Inferior parietal cortex (tissue), 1 donor: ENCODE measurements around the gene ARL2BP.
A peak's percentile ranks its signal among the peaks of the same experiment; 100 is the strongest.

Experiments
- DNase-seq: peaks from one replicate; pipeline ENCODE4 v3.0.0-alpha.2; 2016; ENCODE audit errors: extremely low spot score

The ARL2BP gene

DNA sequence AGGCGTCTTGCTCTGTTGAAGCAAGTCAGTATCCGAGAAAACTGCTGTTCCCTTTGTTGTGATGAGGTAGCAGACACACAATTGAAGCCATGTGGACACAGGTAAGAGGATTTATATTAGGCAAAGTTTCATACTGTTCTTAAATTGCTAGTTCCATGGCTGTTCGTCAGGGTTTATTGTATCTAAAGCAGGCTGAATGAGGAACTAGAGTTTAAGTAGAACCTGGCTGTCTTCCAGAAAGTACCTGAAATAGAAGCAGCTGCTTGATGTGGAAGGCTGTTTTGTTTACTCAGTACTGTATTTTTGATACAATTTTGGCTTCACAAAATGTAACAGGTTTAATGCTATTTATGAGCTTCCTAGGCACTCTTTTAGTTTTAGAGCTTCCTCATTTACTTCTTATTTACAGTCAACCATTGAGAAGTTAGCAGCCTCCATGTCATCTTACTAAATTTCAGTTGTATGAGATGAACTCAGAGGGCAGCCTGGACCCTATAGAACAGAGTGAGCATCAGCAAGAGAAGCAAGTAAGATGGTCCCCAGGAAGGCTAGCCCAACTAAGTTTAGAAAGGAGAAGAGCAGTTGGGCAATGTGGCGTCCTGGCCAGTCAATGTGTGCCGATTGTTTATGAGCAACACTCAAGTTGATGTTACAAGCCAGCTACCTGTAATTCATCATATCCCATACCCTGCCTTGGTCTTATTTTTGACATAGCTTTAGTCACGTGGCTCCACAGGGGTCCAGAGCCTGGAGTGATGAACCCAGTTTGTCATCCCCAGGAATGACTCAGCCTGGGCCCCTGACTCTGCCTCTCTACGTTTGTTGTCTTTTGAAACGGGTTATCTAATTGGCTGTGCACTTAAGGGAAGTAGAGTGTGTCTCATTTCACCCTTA lies 9.7 kb upstream of the ARL2BP start:
- DNase-seq: no peak

DNA sequence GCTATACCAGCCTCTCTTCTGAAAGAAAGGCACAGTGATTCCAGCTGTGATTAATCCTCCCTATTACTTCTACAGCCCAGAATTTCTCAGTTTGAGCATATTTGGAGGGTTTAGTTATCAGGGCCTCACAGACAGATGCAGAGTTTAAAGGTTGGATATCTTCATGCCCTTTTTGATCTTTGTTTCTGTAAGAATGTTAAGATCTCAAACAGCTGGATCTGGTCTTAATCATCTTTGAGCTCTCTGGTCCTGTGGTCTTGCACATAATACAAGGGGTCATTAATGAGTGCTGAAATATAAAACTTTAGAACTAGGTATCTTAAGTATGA lies 9.1 kb upstream of the ARL2BP start:
- DNase-seq: no peak

DNA sequence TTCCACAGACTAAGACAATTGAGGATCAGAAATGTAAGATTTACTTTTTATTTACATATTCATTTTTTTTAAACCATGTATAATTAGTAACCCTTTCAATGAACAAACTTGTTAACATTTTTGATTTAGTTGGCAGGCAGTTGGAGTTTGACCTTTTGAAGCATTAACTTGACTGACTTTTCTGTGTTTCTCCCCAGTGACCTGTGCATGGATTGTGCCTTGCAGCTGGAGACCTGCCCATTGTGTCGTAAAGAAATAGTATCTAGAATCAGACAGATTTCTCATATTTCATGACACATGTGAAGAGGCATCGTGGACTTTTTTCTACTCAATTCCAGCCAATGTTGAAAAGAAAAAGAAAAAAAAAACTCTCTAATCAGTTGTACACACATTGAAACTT lies 6.4 kb upstream of the ARL2BP start:
- DNase-seq: no peak

DNA sequence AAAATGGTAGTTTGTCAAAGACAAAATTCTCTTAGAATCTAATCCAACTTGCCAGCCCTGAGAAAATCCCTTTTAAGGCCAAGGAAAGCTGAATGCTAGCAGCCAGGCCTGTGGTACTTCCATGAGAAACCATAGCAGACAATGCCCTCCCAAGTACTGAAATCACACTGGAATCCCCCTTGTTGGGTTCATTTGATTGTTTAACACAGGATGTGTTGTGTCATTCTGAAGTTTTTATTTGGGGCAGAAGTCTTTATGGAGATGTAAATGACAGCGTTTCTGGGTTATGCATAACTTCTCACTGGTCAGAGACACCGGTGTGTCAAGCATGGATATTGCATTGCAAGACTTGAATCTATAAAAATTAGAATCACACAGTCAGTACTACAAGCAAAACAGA lies 6.0 kb upstream of the ARL2BP start:
- no peak for DNase-seq

DNA sequence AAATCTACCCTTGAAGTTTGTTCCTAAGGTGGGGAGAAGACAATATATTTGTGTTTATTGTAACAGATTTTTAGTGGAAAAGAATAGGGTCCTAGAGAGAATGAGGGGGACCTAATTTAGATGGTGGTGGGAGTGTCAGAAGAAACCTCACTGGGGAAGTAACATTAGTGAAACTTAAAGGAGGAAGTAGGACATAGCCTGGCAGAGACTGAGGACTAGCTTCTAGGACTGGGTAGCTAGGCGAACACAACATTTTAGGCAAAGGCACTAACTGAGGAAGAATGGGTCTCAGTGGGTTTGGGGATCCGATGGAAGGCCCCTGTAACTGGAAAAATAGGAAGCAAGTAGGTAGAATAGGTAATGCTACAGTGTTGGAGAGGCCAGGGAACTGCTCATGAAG lies 4.2 kb upstream of the ARL2BP start:
- no peak for DNase-seq

DNA sequence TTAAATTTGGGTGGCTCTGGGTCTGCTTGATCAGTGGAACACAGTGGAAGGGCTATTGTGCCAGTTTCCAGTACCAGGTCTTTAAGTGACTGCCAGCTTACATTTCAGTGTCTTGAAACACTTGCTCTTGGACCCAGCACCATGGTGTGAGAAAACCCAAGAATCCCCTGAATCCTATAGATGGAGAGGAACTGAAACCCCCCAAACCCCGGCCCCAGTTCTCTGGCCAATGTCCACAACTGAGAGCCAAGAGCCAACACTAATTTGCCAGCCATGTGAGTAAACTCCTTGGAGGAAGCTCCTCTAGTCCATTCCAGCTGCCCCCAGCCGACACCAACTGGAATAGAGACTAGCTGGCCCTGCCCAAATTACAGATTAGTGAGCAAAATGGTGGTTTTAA lies 2.4 kb upstream of the ARL2BP start:
- DNase-seq: no peak

DNA sequence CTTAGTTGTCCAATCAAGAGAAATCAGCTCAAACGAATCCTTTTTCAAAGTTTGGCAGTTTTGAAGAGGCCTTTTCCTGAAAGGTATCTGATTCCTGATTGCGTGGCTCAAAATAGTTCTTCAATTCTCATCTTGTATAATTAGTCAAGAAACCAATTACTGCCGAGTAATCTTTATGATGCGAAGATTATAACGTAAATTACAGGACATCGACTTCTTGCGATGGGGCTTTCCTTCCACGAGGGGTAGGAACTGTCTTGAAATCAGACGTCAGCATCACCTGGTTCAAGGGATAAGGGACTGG lies 644 bp upstream of the ARL2BP start:
- DNase-seq: no peak

DNA sequence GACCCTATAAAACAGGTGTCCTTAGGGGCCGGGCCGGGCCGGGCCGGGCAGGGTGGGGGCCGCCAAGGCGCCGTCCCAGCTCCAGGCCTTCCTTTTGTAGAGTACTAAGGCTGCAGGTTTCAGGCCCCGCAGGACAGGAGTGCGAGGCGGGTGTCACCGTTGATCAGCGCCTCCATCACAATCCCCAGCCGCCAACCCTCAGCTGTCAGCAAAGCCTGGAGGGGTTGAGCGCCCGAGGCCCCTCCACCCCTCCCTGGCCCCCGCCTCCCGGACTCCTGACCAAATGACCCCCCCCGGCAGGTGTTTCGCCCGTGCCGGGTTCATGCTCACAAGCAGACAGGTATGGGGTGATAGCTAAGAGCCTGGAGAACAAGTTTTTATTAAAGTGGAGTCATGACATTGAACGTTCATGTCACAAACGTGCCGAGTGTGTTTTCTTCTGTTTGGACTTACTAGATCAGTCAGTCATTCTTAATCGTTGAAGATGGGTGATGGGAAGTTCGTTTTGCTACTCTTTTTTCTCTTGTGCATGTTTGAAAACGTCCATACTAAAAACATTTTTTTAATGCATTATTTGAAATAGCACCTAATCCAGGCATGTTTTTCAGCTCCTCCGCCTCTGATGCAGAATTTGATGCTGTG lies 534 bp downstream of the ARL2BP start:
- DNase-seq: no peak

DNA sequence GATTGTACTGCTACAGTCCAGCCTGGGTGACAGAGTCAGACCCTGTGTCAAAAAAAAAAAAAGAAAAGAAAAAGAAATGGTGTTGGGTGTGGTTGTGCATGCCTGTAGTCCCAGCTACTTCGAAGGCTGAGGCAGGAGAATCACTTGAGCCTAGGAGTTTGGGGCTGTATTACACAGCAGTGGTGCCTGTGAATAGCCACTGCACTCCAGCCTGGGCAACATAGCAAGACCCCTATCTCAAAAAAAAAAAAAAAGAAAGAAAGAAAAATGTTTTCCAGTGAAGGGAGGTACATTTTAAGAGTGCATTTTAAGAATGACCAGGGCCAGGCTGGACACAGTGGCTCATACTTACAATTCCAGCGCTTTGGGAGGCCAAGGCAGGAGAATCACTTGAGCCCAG lies 6.3 kb downstream of the ARL2BP start:
- DNase-seq: no peak

DNA sequence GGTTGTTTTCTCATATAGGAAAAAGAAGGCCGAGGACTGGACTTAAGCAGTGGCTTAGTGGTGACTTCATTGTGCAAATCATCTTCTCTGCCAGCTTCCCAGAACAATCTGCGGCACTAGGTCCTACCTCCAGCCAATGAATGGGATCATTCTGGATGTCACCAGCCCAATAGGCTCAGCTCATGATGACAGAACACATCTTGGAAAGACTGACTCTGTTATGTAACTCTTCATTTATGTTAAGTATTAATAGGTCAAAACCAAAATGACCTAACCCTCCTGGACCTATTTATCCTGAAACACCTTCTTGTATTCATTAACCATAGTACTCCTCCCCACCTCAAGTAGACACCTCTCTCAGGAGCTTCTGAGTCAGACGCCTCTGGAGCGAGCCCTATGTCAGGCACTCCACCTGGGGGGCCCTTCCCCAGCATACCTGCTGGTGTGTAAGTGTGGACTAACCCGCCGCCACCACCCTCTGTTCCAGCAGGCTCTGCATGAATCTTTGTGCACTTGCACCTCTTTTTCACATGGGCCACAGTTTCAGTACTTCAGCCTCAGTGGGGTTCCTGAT lies 7.2 kb downstream of the ARL2BP start:
- DNase-seq: no peak

DNA sequence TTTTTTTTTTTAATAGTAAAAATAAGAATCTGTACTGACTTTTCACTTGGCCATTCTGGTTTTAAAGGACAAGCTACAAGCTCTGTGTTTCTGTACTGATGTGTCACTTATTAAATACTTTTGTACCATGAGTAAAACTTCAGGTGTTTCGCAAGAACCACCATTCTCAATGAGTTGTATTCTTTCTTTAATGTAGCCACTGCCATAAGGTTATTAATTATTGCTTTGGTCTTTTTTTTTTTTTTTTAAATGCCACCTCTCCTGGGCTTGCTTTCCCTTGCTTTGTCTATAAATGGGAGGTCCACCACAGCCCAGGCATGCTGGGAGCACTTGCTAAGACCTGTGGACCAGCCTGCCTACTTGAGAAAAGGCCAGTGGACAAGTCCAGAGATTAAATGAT lies 8.4 kb downstream of the ARL2BP start:
- no peak for DNase-seq

DNA sequence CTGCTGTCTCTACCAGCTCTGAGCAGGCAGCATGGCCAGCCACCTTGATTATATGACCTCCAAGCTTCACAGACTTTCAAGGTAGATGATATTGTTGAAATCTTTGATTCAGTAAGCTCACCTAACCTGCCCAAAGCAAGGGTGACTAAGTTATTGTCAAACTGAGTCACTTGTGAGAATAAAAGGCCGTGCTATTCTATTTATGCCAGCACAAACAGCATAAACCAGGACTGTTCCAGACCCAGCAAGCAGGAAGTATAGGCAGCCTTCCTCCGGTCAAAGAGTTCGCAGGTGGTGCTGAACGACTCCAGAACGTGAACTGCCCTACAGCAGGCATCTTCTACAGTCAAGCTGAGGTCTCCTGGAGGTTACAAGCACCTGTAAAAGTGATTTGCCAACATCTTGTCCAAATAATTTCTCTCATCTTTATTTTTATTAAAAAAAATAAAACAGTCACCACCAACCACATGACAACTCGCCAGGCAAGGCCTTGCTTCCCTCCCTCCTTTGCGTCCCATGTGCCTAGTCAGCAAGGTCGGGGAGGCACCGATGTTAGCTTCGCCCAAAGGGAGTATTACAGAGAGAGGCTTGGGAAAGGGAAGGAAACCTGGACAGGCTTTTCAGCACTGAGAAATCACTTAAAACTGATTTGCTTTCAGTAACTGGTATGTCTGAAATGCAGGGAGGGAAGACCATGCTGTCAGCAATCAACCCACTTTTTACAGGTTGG lies 10.8 kb downstream of the ARL2BP start:
- DNase-seq: no peak

DNA sequence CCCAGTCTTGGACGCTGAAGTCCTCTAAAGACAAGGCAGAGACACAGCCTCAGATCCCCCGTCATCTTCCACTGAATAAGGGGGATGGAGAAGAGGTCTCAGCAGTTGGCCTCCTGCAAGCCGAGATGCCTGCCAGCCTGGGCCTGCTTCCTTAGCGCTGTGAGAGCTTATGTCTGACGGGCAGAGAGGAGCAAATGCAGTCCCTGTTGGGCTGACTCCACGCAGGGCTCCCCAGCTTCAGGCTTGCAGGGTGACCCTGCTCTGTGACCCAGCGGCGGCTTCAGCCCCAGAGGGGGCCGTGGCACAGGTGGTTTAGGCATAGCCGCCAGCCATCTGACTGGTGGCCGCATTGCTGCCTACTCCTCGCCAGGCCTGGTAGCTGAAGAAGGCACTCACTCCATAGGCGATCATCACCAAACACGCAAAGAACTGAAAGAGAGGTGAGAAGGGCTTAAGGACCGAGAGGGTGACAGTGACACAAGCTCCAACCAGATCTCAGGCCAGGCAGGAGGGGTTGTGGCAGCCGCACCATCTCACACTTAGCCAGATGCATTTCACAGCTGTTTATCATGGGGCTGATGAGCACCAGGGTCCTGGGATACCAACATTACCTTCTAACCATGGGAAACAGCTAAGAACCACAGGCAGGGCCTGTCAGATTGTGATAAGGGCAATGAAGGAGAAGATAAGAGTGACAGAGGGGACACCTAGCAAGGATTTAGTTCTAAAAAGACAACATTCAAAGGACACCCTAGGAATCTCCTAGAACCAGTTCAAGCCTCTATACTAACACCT lies 11.7 kb downstream of the ARL2BP start:
- DNase-seq: no peak

DNA sequence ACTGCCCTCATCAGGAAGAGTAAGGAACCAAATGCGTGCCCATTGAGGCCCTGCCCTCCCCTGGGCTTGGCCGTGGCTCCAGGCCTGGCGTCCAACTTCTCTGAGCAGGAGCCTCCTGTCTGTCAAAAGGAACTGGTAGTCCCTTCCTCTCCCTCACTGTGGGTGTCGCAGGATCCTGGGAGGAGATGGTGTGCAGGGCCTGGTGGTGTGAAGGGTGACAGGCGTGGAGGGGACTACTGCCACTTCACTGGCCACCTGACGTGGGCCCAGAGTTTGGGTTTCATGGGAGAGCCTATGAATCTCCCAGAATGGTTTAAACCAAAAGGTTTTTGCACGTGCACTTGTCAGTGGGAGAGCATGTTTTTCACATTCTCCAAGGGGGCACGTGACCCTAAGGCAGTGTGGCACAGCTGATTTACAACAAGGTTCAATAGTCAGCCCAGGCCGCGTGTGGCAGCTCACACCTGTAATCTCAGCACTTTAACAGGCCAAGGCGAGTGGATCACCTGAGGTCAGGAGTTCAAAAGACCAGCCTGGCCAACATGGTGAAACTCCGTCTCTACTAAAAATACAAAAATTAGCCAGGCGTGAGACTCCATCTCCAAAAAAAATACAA lies 12.5 kb downstream of the ARL2BP start:
- DNase-seq: no peak

DNA sequence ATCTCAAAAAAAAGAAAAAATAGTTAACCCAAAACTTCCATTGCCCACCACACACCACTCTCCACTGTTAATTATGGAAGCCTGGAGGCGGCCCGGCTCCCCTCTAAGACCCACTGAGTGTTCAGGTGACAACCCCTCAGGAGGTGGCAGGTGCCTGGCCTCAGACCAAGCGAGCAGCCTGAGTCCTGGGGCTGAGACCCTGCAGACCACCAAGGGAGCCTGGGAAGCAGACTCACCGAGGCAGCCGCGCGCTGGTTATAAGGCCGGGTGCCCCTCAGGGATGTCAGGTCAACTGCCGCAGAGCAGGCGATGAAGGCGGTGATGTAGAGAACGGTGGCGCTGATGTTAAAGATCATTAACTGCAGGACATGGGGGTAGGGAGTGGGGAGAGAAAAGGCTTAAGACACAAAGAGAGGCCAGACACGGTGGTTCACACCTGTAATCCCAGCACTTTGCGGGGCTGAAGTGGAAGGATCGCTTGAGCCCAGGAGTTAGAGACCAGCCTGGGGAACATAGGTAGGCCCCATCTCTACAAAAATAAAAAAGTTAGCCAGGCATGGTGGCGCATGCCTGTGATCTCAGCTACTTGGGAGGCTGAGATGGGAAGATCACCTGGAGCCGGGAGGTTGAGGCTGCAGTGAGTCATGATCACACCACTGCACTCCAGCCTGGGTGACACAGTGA lies 13.3 kb downstream of the ARL2BP start:
- DNase-seq: no peak

DNA sequence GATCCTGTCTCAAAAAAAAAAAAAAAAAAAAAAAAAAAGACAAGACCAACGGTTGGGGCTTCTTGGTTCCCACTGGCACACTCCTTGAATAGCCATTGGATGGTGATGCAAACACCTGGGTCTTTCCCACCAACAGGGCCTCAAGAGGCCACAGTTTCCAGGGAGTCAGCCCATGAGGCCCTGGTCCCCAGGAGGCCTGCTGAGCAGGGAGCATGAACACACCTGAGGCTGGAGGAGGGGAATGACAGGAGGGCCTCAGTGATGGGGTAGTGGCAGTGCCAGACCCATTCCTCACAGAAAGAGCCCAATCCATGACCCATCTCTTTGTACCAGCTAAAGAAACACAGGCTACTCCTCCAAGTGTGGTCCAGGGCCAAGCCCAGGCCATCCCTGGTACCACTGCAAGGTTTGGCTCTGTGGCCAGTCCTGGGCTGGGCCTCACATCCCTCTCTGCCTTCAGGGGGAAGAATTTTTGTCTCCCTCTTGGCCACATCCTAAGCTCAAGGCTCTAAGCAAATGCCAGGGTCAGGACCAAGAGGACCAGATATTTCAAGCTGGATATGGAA lies 13.9 kb downstream of the ARL2BP start:
- DNase-seq: no peak

DNA sequence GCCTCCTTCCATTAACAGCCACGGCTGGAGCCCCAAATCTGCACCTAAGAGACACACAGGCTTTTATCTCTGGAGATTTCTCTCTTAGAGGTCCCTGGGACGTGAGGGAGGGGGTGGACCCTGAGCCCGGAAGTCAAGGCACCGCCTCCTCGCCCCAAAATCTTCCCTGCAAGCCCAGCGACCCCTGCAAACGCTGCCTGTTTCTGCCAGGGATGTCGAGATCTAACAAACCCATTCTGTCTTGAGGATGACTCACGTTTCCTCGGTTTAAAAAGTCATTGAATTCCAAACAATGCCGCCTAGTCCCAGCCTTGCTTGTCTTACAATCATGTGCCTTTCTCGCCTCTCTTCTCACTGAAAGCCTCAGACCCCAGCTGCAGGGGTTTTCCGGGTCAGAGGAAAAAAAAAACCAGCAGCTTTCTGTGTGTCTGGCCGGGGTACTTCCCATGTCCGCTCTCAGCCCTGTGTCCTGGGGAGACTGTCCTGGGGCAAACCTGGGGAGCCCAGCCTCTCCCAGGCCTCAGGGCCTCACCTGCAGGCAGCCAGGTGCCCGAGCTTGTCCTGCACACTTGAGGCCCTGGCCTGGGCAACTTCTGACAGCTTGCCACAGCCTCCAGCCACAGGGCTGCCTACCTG lies 15.4 kb downstream of the ARL2BP start:
- peak; percentile 73 for DNase-seq

DNA sequence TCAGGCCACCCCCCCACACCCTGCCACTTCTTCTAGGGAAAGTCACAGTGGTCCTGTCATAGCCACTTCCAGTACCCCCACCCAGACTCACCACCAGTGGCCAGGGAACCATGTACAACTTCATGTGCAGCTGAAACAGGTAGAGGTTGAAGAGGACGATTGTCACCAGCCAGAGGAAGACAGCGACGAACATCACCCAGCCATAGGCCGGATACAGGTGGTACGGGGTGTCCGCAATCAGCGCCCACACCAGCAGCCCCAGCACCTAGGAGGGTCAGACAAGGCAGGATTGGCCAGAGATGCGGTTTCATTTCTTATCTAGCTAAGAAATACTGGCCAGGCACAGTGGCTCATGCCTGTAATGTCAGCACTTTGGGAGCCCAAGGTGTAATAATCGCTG lies 16.7 kb downstream of the ARL2BP start:
- no peak for DNase-seq

DNA sequence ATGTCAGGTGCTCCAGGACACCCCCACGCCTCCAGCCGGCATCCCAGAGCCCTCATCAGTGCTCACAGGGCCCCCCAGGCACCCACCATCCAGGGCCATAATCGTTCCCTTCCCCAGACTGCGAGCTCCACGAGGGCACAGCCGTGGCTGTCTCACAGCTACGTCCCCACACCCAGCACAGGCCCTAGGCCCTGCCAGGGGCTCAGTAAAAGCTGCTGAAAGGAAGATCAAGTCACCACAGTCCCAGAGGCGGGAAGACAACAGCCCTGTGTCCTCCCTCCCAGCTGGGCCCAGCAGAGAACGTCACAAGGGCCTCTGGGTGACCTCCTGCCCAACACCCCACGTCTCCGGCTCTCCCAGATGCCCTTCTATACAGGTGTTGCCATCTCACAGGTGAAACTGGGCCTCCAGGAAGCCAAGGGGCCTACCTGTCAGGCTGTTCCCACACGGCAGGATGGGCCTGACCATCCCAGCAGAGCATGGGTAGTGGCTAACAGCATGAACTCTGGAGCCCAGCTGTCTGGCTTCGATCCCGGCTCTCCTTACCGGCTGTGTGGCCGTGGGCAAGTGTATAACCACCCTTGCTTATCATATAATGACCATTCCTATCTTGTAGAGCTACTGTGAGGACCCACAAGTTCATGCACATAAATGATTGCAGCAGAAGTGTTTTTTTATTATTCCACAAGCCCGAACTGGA lies 17.9 kb downstream of the ARL2BP start:
- no peak for DNase-seq
